ENCODE results near the gene DLX2. TPM values are rescaled to one million over a fixed set of nuclear protein-coding genes. Genes with fewer than 3 reads are reported as not detected.
"Not testable (repeated sequence)": the region's sequence is repeated elsewhere in the genome, so short reads cannot be mapped to it uniquely, and the experiment has no call there.

DLX2 gene
- total and polyA plus RNA-seq, 2 of the 13 experiments (the other 11 are each of a cell fraction or from before 2014, with no cell fraction given), result 0.07 to 0.15 TPM

DNA sequence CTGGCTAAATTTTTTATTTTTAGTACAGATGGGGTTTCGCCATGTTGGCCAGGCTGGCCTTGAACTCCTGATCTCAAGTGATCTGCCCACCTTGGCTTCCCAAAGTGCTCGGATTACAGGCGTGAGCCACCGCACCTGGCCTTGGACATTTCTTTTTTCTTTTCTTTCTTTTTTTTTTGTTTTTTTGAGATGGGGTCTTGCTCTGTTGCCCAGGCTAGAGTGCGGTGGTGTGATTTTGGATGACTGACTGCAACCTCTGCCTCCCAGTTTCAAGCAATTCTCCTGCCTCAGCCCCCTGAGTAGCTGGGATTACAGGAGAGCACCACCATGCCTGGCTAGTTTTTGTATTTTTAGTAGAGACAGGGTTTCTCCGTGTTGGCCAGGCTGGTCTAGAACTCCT is 11.5 kb upstream of the DLX2 start:
- H3K9ac ChIP-seq (ENCODE audit: insufficient read depth, low read depth, low read length); DNase-seq (ENCODE audit: low spot score); H3K27me3 ChIP-seq (ENCODE audit: control insufficient read depth in 1 of 2, insufficient read depth in 2 of 2, low read length in 2 of 2); H3K79me2 ChIP-seq (ENCODE audit: insufficient read depth, low read length); BruUV-seq (replicated peaks); ATAC-seq; in situ Hi-C loops (cut with HindIII; ENCODE audit: extremely low pct_ligation_motif_present, low pct_unique_long_range_greater_than_20kb); H2AFZ ChIP-seq (ENCODE audit: low read length); intact Hi-C loops (cut with micrococcal nuclease; ENCODE audit: unreplicated experiment); H3K4me2 ChIP-seq (ENCODE audit: low read depth, low read length); H3K27ac ChIP-seq (ENCODE audit: extremely low read length, insufficient read depth, low read length); H3K4me3 ChIP-seq (replicated peaks in 1 of 3; ENCODE audit: insufficient read depth in 1 of 3, low read depth in 2 of 3, low read length in 3 of 3); FAIRE-seq; POLR2A ChIA-PET; H3K36me3 ChIP-seq (replicated peaks in 1 of 2; ENCODE audit: control insufficient read depth in 1 of 2, insufficient read depth in 2 of 2, low read length in 2 of 2); H3K9me3 ChIP-seq (ENCODE audit: low read length); H4K20me1 ChIP-seq (ENCODE audit: insufficient read depth, low read length): not testable (repeated sequence)
- TF ChIP-seq U2AF2 (IDR thresholded peaks at IDR 0.05; ENCODE audit: low read depth, low read length) (0 out of 2 replicates have a peak, but pooled peaks have one; percentile 9), ZNF121 (CRISPR knock-in tag; IDR thresholded peaks at IDR 0.05) (peak; percentile 79)
- H3K4me1 ChIP-seq (ENCODE audit: insufficient read depth, low read length), result peaks cover 33% of the 10 kb centered on the region
- 35% methylated on average over 6 of the region's 6 CpGs for WGBS (ENCODE audit: low lambda C conversion rate)
- CTCF ChIA-PET (ENCODE audit: low intra/inter-chr PET ratio, low total read pairs), result interaction anchor here (1.5 to 1.7 kb wide), 2 partner anchors 408 to 410 kb away, joined by 7 to 8 read pairs; no protein-coding TSS in a partner anchor

DNA sequence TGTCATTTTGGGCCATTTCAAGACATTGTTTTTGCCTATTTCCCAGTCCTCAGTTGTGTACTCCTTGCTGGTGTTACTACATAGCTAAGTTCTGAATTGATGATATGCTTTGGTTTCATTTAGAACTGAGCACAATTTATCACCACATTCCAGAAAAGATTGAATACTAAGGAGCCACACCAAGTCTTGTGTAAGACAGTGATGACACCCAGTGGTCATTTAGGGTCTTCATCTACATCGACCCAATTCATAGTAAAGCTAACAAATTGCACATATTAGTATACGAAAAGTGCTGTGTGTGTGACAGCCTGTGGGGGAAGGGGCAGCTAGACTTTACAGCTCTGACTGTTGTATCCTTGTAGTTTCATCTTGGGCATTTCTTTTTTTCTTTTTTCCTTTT is 10.9 kb upstream of the DLX2 start:
- CTCF ChIA-PET (ENCODE audit: low intra/inter-chr PET ratio, low total read pairs), result interaction anchor here (1.5 to 1.7 kb wide), 2 partner anchors 407 to 410 kb away, joined by 7 to 8 read pairs; no protein-coding TSS in a partner anchor
- H3K4me2 ChIP-seq (ENCODE audit: low read depth, low read length), result no peak overlapping the region
- TF ChIP-seq U2AF2 (IDR thresholded peaks at IDR 0.05; ENCODE audit: low read depth, low read length), result 0 out of 2 replicates have a peak, but pooled peaks have one; percentile 18
- TF ChIP-seq, protein P1, sequence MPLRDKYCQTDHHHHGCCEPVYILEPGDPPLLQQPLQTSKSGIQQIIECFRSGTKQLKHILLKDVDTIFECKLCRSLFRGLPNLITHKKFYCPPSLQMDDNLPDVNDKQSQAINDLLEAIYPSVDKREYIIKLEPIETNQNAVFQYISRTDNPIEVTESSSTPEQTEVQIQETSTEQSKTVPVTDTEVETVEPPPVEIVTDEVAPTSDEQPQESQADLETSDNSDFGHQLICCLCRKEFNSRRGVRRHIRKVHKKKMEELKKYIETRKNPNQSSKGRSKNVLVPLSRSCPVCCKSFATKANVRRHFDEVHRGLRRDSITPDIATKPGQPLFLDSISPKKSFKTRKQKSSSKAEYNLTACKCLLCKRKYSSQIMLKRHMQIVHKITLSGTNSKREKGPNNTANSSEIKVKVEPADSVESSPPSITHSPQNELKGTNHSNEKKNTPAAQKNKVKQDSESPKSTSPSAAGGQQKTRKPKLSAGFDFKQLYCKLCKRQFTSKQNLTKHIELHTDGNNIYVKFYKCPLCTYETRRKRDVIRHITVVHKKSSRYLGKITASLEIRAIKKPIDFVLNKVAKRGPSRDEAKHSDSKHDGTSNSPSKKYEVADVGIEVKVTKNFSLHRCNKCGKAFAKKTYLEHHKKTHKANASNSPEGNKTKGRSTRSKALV (CRISPR knock-in tag; IDR thresholded peaks at IDR 0.05), result no peak
- TF ChIP-seq SMC3 (IDR thresholded peaks at IDR 0.05; ENCODE audit: low read length), result peak; percentile 34; the same call in 1 of the 2 replicates
- peak; percentile 91 for TF ChIP-seq STAG1 (CRISPR knock-in tag; IDR thresholded peaks at IDR 0.05)
- TF ChIP-seq, protein P2, sequence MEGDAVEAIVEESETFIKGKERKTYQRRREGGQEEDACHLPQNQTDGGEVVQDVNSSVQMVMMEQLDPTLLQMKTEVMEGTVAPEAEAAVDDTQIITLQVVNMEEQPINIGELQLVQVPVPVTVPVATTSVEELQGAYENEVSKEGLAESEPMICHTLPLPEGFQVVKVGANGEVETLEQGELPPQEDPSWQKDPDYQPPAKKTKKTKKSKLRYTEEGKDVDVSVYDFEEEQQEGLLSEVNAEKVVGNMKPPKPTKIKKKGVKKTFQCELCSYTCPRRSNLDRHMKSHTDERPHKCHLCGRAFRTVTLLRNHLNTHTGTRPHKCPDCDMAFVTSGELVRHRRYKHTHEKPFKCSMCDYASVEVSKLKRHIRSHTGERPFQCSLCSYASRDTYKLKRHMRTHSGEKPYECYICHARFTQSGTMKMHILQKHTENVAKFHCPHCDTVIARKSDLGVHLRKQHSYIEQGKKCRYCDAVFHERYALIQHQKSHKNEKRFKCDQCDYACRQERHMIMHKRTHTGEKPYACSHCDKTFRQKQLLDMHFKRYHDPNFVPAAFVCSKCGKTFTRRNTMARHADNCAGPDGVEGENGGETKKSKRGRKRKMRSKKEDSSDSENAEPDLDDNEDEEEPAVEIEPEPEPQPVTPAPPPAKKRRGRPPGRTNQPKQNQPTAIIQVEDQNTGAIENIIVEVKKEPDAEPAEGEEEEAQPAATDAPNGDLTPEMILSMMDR (CRISPR knock-in tag; IDR thresholded peaks at IDR 0.05), result peak; percentile 81
- peak; percentile 17; the same call in 1 of the 2 replicates for TF ChIP-seq RAD21 (CRISPR knock-in tag; IDR thresholded peaks at IDR 0.05)
- no peak overlapping the region for H3K4me3 ChIP-seq (replicated peaks in 1 of 3; ENCODE audit: insufficient read depth in 1 of 3, low read depth in 2 of 3, low read length in 3 of 3)
- H2AFZ ChIP-seq (ENCODE audit: low read length), result no peak overlapping the region
- H3K27ac ChIP-seq (ENCODE audit: extremely low read length, insufficient read depth, low read length), result no peak overlapping the region
- H3K79me2 ChIP-seq (ENCODE audit: insufficient read depth, low read length), result no peaks in the 10 kb centered on the region
- no peaks in the 10 kb centered on the region for H3K36me3 ChIP-seq (replicated peaks in 1 of 2; ENCODE audit: control insufficient read depth in 1 of 2, insufficient read depth in 2 of 2, low read length in 2 of 2)
- WGBS (ENCODE audit: low lambda C conversion rate), result 7% methylated on average over 2 of the region's 2 CpGs
- ATAC-seq, result peak; percentile 52
- no peaks in the 10 kb centered on the region for H3K9me3 ChIP-seq (ENCODE audit: low read length)
- H3K9ac ChIP-seq (ENCODE audit: insufficient read depth, low read depth, low read length), result no peak overlapping the region
- no TSS peak for BruUV-seq (replicated peaks)
- H3K27me3 ChIP-seq (ENCODE audit: control insufficient read depth in 1 of 2, insufficient read depth in 2 of 2, low read length in 2 of 2), result peaks cover under 1 to 7% of the 10 kb centered on the region in 2 experiments; a peak in 2 of 5 replicates
- in situ Hi-C loops (cut with HindIII; ENCODE audit: extremely low pct_ligation_motif_present, low pct_unique_long_range_greater_than_20kb) (no loop called here), intact Hi-C loops (cut with micrococcal nuclease; ENCODE audit: unreplicated experiment) (loop anchor here (2.0 kb wide), 1 partner anchor 515 kb away; no protein-coding TSS in a partner anchor)
- POLR2A ChIA-PET, result no interaction called here
- peak; percentile 60 for DNase-seq (ENCODE audit: low spot score)
- FAIRE-seq, result no peak
- H4K20me1 ChIP-seq (ENCODE audit: insufficient read depth, low read length), result no peaks in the 10 kb centered on the region
- H3K4me1 ChIP-seq (ENCODE audit: insufficient read depth, low read length), result peaks cover 31% of the 10 kb centered on the region
